Measurements from ENCODE around the gene ALOX15.

DNA sequence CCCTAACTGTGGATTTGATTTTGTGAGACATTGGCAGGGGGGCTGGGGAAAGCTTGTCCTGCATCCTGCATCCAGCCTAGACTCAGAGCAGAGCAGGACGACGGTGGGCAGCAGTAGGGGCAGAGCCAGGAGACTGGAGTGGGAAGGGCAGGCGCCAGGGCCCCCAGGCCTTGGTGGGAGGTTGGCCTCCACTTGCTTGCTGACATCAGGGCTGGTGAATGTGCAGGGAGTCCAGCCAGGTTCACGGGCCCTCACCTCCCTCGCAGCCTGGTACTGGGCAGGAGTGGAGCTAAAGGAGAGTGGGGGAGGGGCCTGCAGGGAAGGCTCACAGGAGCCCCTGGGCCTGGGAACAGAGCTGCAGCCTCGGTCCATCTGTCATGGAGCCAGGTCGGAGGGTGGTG lies 59.4 kb downstream of the ALOX15 start:
- TF ChIP-seq, protein P1, sequence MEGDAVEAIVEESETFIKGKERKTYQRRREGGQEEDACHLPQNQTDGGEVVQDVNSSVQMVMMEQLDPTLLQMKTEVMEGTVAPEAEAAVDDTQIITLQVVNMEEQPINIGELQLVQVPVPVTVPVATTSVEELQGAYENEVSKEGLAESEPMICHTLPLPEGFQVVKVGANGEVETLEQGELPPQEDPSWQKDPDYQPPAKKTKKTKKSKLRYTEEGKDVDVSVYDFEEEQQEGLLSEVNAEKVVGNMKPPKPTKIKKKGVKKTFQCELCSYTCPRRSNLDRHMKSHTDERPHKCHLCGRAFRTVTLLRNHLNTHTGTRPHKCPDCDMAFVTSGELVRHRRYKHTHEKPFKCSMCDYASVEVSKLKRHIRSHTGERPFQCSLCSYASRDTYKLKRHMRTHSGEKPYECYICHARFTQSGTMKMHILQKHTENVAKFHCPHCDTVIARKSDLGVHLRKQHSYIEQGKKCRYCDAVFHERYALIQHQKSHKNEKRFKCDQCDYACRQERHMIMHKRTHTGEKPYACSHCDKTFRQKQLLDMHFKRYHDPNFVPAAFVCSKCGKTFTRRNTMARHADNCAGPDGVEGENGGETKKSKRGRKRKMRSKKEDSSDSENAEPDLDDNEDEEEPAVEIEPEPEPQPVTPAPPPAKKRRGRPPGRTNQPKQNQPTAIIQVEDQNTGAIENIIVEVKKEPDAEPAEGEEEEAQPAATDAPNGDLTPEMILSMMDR (conservative IDR thresholded peaks at IDR 0.05; ENCODE audit: low read depth, low read length): no peak
- TF ChIP-seq EZH2 (IDR thresholded peaks at IDR 0.05; ENCODE audit: low read length, unreplicated experiment): no peak

Measured in PC-3 (cell line).